Loucy (cell line): ENCODE data around the gene CLEC2D.
"Not testable (repeated sequence)": the region's sequence is repeated elsewhere in the genome, so short reads cannot be mapped to it uniquely, and the experiment has no call there.

Experiments
- H2AFZ ChIP-seq: fragments of 200-600 bp; sonication (generic); 2 replicates; pipeline ENCODE4 v1.6.0; 2016; ENCODE audit warnings: antibody characterized with exemption, mild to moderate bottlenecking, low read length, moderate library complexity
- H3F3A ChIP-seq: fragments of 200-600 bp; 2 replicates; pipeline ENCODE4 v1.6.0; 2016; ENCODE audit warnings: antibody characterized with exemption, low read depth, mild to moderate bottlenecking
- H3K27me3 ChIP-seq: fragments of 200-600 bp; sonication (generic); 2 replicates; pipeline ENCODE4 v1.6.1; 2014; ENCODE audit warnings: low read length, mild to moderate bottlenecking; ENCODE audit not compliant: insufficient read depth, poor library complexity, severe bottlenecking
- H3K36me3 ChIP-seq: fragments of 200-600 bp; sonication (generic); 2 replicates; pipeline ENCODE4 v1.6.1; 2016; ENCODE audit warnings: low read length; ENCODE audit not compliant: insufficient read depth
- H3K4me1 ChIP-seq: fragments of 200-600 bp; sonication (generic); 2 replicates; pipeline ENCODE4 v1.5.1; 2014; ENCODE audit warnings: low read length, mild to moderate bottlenecking; ENCODE audit not compliant: insufficient read depth, poor library complexity, severe bottlenecking
- H3K4me2 ChIP-seq: fragments of 200-600 bp; sonication (generic); 2 replicates; pipeline ENCODE4 v1.6.0; 2014; ENCODE audit warnings: antibody characterized with exemption, low read length, low read depth, mild to moderate bottlenecking; ENCODE audit not compliant: poor library complexity, severe bottlenecking
- H3K4me3 ChIP-seq: fragments of 200-600 bp; sonication (generic); 2 replicates; pipeline ENCODE4 v1.5.1; 2014; ENCODE audit warnings: low read length, mild to moderate bottlenecking, mixed read lengths; ENCODE audit not compliant: poor library complexity, severe bottlenecking
- H3K79me2 ChIP-seq: fragments of 200-600 bp; sonication (generic); 2 replicates; pipeline ENCODE4 v1.6.1; 2014; ENCODE audit warnings: low read length; ENCODE audit not compliant: insufficient read depth
- H3K9ac ChIP-seq: fragments of 200-600 bp; sonication (generic); 2 replicates; pipeline ENCODE4 v1.6.0; 2014; ENCODE audit warnings: mild to moderate bottlenecking, low read depth, low read length, moderate library complexity; ENCODE audit not compliant: poor library complexity, severe bottlenecking
- H3K9me2 ChIP-seq: fragments of 200-600 bp; sonication (generic); replicated peaks from 2 replicates; pipeline ENCODE4 v1.6.1; 2016; ENCODE audit warnings: low read depth, low read length, mixed read lengths
- H3K9me3 ChIP-seq: fragments of 200-600 bp; sonication (generic); 2 replicates; pipeline ENCODE4 v1.6.1; 2014; ENCODE audit warnings: mild to moderate bottlenecking, antibody characterized with exemption, low read length, low read depth; ENCODE audit not compliant: insufficient read depth
- H4K20me1 ChIP-seq: fragments of 200-600 bp; sonication (generic); 2 replicates; pipeline ENCODE4 v1.6.0; 2014; ENCODE audit warnings: antibody characterized with exemption, low read length, mild to moderate bottlenecking; ENCODE audit not compliant: insufficient read depth, poor library complexity, severe bottlenecking
- EZH2phosphoT487 ChIP-seq: fragments of 200-600 bp; IDR thresholded peaks from 2 replicates; pipeline ENCODE4 v1.6.1; 2018; ENCODE audit warnings: antibody characterized with exemption, mild to moderate bottlenecking, moderate library complexity, borderline replicate concordance
- TF ChIP-seq, protein P1 (sequence below): fragments of 200-600 bp; sonication (generic); conservative IDR thresholded peaks from 2 replicates; pipeline ENCODE4 v1.5.1; 2014; ENCODE audit warnings: mild to moderate bottlenecking, antibody characterized with exemption, low read length

CLEC2D gene

DNA sequence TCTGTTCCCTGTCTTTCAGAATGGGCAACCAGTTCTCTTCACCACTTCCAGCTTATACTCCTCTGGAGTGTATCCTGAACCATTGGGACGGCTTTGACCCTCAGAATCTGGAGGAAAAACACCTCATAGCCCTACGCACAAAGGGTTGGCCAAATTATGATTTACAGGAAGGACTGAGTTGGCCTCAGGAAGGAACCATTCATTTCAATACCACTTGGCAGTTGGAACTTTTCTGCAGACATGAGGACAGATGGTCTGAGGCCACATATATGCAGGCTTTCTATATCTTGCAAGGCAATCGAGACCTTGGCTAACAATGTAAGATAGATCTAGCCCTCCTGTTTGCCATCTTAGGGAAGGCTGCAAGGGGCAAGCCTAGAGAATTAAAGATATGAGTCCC lies 39.3 kb downstream of the CLEC2D start:
- no peaks in the 10 kb centered on the region for H3K27me3 ChIP-seq
- no peaks in the 10 kb centered on the region for H3K36me3 ChIP-seq
- no peaks in the 10 kb centered on the region for H3F3A ChIP-seq
- no peaks in the 10 kb centered on the region; the same call in 1 of the 2 replicates for H3K9me3 ChIP-seq
- peaks cover 22% of the 10 kb centered on the region for H3K4me1 ChIP-seq
- H4K20me1 ChIP-seq, result no peaks in the 10 kb centered on the region
- no peaks in the 10 kb centered on the region for H3K9me2 ChIP-seq
- H3K79me2 ChIP-seq, result no peaks in the 10 kb centered on the region
- no peak for TF ChIP-seq EZH2phosphoT487
- TF ChIP-seq, protein P1, sequence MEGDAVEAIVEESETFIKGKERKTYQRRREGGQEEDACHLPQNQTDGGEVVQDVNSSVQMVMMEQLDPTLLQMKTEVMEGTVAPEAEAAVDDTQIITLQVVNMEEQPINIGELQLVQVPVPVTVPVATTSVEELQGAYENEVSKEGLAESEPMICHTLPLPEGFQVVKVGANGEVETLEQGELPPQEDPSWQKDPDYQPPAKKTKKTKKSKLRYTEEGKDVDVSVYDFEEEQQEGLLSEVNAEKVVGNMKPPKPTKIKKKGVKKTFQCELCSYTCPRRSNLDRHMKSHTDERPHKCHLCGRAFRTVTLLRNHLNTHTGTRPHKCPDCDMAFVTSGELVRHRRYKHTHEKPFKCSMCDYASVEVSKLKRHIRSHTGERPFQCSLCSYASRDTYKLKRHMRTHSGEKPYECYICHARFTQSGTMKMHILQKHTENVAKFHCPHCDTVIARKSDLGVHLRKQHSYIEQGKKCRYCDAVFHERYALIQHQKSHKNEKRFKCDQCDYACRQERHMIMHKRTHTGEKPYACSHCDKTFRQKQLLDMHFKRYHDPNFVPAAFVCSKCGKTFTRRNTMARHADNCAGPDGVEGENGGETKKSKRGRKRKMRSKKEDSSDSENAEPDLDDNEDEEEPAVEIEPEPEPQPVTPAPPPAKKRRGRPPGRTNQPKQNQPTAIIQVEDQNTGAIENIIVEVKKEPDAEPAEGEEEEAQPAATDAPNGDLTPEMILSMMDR, result no peak
- no peak overlapping the region for H2AFZ ChIP-seq
- H3K4me3 ChIP-seq, result no peak overlapping the region
- H3K9ac ChIP-seq, result no peak overlapping the region
- no peak overlapping the region for H3K4me2 ChIP-seq

DNA sequence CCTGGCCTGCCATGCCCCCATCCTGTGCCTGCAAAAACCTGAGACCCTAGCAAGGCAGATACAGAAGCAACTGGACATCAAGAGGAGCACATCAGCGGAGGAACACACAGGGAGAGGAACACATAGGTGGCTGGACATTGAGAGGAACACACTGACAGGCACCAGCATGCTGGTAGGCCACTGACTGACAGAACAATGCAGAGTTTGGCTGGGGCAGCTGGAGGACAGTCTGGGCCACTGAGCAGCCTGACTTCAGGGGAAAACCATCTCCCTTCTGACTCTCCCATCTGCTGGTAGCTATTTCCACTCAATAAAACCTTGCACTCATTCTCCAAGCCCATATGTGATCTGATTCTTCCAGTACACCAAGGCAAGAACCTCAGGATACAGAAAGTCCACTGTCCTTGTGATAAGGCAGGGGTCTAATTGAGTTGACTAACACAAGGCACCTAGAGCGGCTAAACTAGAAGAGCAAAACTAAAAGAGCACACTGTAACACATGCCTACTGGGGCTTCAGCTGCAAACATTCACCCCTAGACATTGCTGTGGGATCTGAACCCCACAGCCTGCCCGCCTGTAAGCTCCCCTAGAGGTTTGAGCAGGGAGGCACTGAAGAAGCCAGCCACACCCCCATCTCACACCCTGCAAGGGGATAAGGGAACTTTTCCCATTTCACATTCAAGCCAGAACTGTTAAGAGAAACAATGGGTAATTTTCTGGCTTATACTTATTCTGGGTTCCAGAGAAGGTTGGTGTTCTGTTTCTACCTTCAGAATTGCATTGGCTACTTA lies 41.3 kb downstream of the CLEC2D start:
- Histone ChIP-seq H4K20me1 (no peaks in the 10 kb centered on the region), H2AFZ (no peak overlapping the region), H3K9me2 (no peaks in the 10 kb centered on the region), H3K4me2 (no peak overlapping the region), H3K36me3 (no peaks in the 10 kb centered on the region), H3K9ac (no peak overlapping the region), H3K9me3 (no peaks in the 10 kb centered on the region), H3K4me1 (peaks cover 24% of the 10 kb centered on the region), H3K4me3 (no peak overlapping the region), H3K27me3 (no peaks in the 10 kb centered on the region), H3K79me2 (no peaks in the 10 kb centered on the region), H3F3A (no peaks in the 10 kb centered on the region)
- no peak for TF ChIP-seq EZH2phosphoT487
- TF ChIP-seq, protein P1, result no peak

DNA sequence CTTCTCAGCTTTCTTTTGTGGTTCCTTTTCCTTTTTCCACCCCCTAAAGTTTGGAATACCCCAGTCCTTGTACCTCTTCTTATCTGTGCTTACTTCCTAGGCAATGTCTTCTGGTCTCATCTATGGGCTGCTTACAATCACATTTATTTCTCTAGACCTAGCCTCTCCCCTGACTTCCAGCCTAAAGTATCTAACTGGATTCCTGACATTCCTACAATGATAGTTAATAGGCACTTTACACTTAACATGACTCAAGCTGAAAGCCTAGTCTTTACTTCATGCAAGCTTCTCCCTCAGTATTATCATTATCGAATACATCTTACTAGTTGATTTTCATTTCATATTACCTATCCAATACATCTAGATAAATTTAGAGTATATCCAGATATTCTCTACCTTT lies 42.2 kb downstream of the CLEC2D start:
- Histone ChIP-seq H3K9ac (no peak overlapping the region), H4K20me1 (no peaks in the 10 kb centered on the region), H2AFZ (no peak overlapping the region), H3K9me3 (no peaks in the 10 kb centered on the region), H3F3A (no peaks in the 10 kb centered on the region), H3K9me2 (no peaks in the 10 kb centered on the region), H3K27me3 (no peaks in the 10 kb centered on the region), H3K4me2 (no peak overlapping the region), H3K79me2 (no peaks in the 10 kb centered on the region), H3K4me1 (peaks cover 16% of the 10 kb centered on the region), H3K36me3 (no peaks in the 10 kb centered on the region), H3K4me3 (no peak overlapping the region)
- TF ChIP-seq, protein P1, result no peak
- no peak for TF ChIP-seq EZH2phosphoT487

DNA sequence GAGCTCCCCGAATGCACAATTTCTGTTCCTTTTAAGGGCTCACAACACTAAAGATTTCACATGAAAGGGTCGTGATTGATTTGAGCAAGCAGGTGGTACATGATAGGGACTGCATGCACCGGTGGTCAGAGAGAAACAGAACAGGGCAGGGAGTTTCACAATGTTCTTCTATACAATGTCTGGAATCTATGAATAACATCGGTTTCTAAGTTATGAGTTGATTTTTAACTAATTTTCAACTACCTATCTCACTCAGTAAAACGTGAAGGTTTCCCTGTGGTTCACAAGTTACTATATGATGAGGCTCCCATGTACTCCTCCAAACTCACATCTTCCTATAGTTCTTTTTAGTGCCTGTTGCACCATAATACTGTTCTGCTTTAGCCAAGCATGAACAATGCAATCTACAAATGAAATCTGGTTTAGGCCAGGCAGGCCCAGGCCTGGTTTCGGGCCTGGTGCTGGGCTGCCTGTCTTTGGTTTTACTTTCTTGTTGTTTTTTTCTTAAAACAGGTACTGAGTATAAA lies 43.6 kb downstream of the CLEC2D start:
- H3K79me2 ChIP-seq, H3K27me3 ChIP-seq, H3K4me3 ChIP-seq, H3K4me1 ChIP-seq, H3F3A ChIP-seq, H3K9me2 ChIP-seq, H3K9me3 ChIP-seq, H3K36me3 ChIP-seq, H4K20me1 ChIP-seq, H3K4me2 ChIP-seq, H2AFZ ChIP-seq, H3K9ac ChIP-seq: not testable (repeated sequence)
